SH-SY5Y (cell line): Measurements from ENCODE around the gene PPM1H.
A peak's percentile ranks its signal among the peaks of the same experiment; 100 is the strongest.

ENCODE experiments used
- GATA2 ChIP-seq: IDR thresholded peaks from 2 replicates; pipeline ENCODE4 v1.6.1; 2011; ENCODE audit warnings: mild to moderate bottlenecking, low read depth, low read length
- GATA3 ChIP-seq: IDR thresholded peaks from 2 replicates; pipeline ENCODE4 v1.6.1; 2011; ENCODE audit warnings: low read depth, mild to moderate bottlenecking, low read length, moderate library complexity

GRCh38 chr12:62793256-62794217 lies 141.4 kb downstream of the PPM1H start:
- TF ChIP-seq GATA2, result peak; percentile 85
- TF ChIP-seq GATA3, result peak; percentile 24; the same call in 1 of the 2 replicates
